ENCODE measurements around the gene GAMT.

GRCh38 chr19:1410136-1410786 lies 8.9 kb upstream of the GAMT start:
- TF ChIP-seq, protein P1, sequence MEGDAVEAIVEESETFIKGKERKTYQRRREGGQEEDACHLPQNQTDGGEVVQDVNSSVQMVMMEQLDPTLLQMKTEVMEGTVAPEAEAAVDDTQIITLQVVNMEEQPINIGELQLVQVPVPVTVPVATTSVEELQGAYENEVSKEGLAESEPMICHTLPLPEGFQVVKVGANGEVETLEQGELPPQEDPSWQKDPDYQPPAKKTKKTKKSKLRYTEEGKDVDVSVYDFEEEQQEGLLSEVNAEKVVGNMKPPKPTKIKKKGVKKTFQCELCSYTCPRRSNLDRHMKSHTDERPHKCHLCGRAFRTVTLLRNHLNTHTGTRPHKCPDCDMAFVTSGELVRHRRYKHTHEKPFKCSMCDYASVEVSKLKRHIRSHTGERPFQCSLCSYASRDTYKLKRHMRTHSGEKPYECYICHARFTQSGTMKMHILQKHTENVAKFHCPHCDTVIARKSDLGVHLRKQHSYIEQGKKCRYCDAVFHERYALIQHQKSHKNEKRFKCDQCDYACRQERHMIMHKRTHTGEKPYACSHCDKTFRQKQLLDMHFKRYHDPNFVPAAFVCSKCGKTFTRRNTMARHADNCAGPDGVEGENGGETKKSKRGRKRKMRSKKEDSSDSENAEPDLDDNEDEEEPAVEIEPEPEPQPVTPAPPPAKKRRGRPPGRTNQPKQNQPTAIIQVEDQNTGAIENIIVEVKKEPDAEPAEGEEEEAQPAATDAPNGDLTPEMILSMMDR (conservative IDR thresholded peaks at IDR 0.05; ENCODE audit: low read depth in 2 of 2): no peak
- no peak for TF ChIP-seq POLR2AphosphoS5 (IDR thresholded peaks at IDR 0.05; ENCODE audit: low read depth)
- no peak for TF ChIP-seq EZH2 (IDR thresholded peaks at IDR 0.05; ENCODE audit: low read depth, unreplicated experiment)
- TF ChIP-seq EZH2phosphoT487 (IDR thresholded peaks at IDR 0.05; ENCODE audit: unreplicated experiment): no peak
- TF ChIP-seq NANOG (IDR thresholded peaks at IDR 0.05; ENCODE audit: borderline replicate concordance): no peak
- TF ChIP-seq ZNF331 (CRISPR knock-in tag; IDR thresholded peaks at IDR 0.05; ENCODE audit: low read depth): no peak
- no peak for TF ChIP-seq CREB1 (CRISPR knock-in tag; IDR thresholded peaks at IDR 0.05; ENCODE audit: low read depth)
- no peak for TF ChIP-seq ZNF114 (CRISPR knock-in tag; IDR thresholded peaks at IDR 0.05)
- TF ChIP-seq STAT1 (IDR thresholded peaks at IDR 0.05; ENCODE audit: unreplicated experiment): no peak

Data from GM23338 (cell line).